Measurements from ENCODE around the gene TOP3B. TPM values are rescaled to one million over a fixed set of nuclear protein-coding genes. Genes with fewer than 3 reads are reported as not detected.

Gene TOP3B
- total RNA-seq, 1 experiment from 2014 or later: 29.1 TPM

GRCh38 chr22:21962655-21962949 is 20.0 kb downstream of the TOP3B start:
- no TSS peak for BruUV-seq (replicated peaks)
- CTCF ChIA-PET: no interaction called here
- no peak for DNase-seq (ENCODE audit: low read depth, low spot score)
- no peak for ATAC-seq
- Histone ChIP-seq H3K36me3 (ENCODE audit: control insufficient read depth, insufficient read depth, low read length) (no peaks in the 10 kb centered on the region), H3K9me3 (ENCODE audit: control insufficient read depth, insufficient read depth, low read depth, low read length) (no peaks in the 10 kb centered on the region), H3K4me1 (ENCODE audit: control insufficient read depth, insufficient read depth, low read length) (no peaks in the 10 kb centered on the region), H3K4me3 (ENCODE audit: low read depth in 2 of 2, low read length in 2 of 2) (no peak overlapping the region), H3K27ac (ENCODE audit: low read length) (no peak overlapping the region), H3K27me3 (ENCODE audit: control insufficient read depth, insufficient read depth, low read length) (no peaks in the 10 kb centered on the region)
- in situ Hi-C loops (cut with HindIII; ENCODE audit: low pct_unique_long_range_greater_than_20kb, low sequenced_read_pairs) (no loop called here), intact Hi-C loops (cut with micrococcal nuclease; ENCODE audit: unreplicated experiment) (no loop called here)
- POLR2A ChIA-PET: no interaction called here
- no peak for TF ChIP-seq CTCF (IDR thresholded peaks at IDR 0.05)
- TF ChIP-seq REST (IDR thresholded peaks at IDR 0.05; ENCODE audit: insufficient read depth in 1 of 2, low read depth in 2 of 2, low read length in 1 of 2): no peak
- no peak for TF ChIP-seq TCF7L2 (IDR thresholded peaks at IDR 0.05; ENCODE audit: low read depth, low read length)
- TF ChIP-seq SIN3A (IDR thresholded peaks at IDR 0.05; ENCODE audit: borderline replicate concordance, insufficient read depth, low read depth, low read length): no peak
- no peak for TF ChIP-seq POLR2AphosphoS5 (IDR thresholded peaks at IDR 0.05; ENCODE audit: low read depth, low read length)

- Histone ChIP-seq H3K27ac (ENCODE audit: low read length) (no peak overlapping the region), H3K36me3 (ENCODE audit: control insufficient read depth, insufficient read depth, low read length) (no peaks in the 10 kb centered on the region), H3K27me3 (ENCODE audit: control insufficient read depth, insufficient read depth, low read length) (no peaks in the 10 kb centered on the region), H3K4me3 (ENCODE audit: low read depth in 2 of 2, low read length in 2 of 2) (no peak overlapping the region), H3K9me3 (ENCODE audit: control insufficient read depth, insufficient read depth, low read depth, low read length) (no peaks in the 10 kb centered on the region), H3K4me1 (ENCODE audit: control insufficient read depth, insufficient read depth, low read length) (no peaks in the 10 kb centered on the region)
- in situ Hi-C loops (cut with HindIII; ENCODE audit: low pct_unique_long_range_greater_than_20kb, low sequenced_read_pairs) (no loop called here), intact Hi-C loops (cut with micrococcal nuclease; ENCODE audit: unreplicated experiment) (no loop called here)
- DNase-seq (ENCODE audit: low read depth, low spot score) (no peak), ATAC-seq (peak; percentile 47; the same call in 1 of the 2 replicates)
- no TSS peak for BruUV-seq (replicated peaks)
- ChIA-PET POLR2A (interaction anchor here (0.6 kb wide), 1 partner anchor 140 kb away, joined by 3 read pairs; no protein-coding TSS in a partner anchor), CTCF (no interaction called here)
- TF ChIP-seq REST (IDR thresholded peaks at IDR 0.05; ENCODE audit: insufficient read depth in 1 of 2, low read depth in 2 of 2, low read length in 1 of 2) (no peak), SIN3A (IDR thresholded peaks at IDR 0.05; ENCODE audit: borderline replicate concordance, insufficient read depth, low read depth, low read length) (no peak), POLR2AphosphoS5 (IDR thresholded peaks at IDR 0.05; ENCODE audit: low read depth, low read length) (no peak), TCF7L2 (IDR thresholded peaks at IDR 0.05; ENCODE audit: low read depth, low read length) (no peak), CTCF (IDR thresholded peaks at IDR 0.05) (no peak)
Observed at GRCh38 chr22:21961886-21962654, 20.5 kb downstream of the TOP3B start.
